Midbrain (tissue), 1 donor: ENCODE data around the gene CXorf66.
"Not testable (repeated sequence)": the region's sequence is repeated elsewhere in the genome, so short reads cannot be mapped to it uniquely, and the experiment has no call there.

Experiments used
- DNase-seq: peaks from one replicate; lab custom pipeline; 2025; lab: John Stamatoyannopoulos, UW

The CXorf66 gene

GRCh38 chrX:139965421-139965820 is at the start of gene CXorf66:
TSS of gene CXorf66 (minus strand) at chrX:139965521. CDS start at chrX:139965496, 25 bp downstream.
- no peak for DNase-seq

GRCh38 chrX:139982856-139983255 is 17.5 kb upstream of the CXorf66 start:
- DNase-seq, result no peak

GRCh38 chrX:139974471-139974870 is 9.2 kb upstream of the CXorf66 start:
- DNase-seq, result no peak

- DNase-seq, result no peak
Observed at GRCh38 chrX:139972629-139973624, 7.6 kb upstream of the CXorf66 start.

- no peak for DNase-seq
Observed at GRCh38 chrX:139972113-139972512, 6.8 kb upstream of the CXorf66 start.

- no peak for DNase-seq
Observed at GRCh38 chrX:139971394-139971749, 6.1 kb upstream of the CXorf66 start.

- DNase-seq, result no peak
Observed at GRCh38 chrX:139969286-139969685, 4.0 kb upstream of the CXorf66 start.

- no peak for DNase-seq
Observed at GRCh38 chrX:139967750-139968149, 2.4 kb upstream of the CXorf66 start.

- no peak for DNase-seq
Observed at GRCh38 chrX:139967300-139967699, 2.0 kb upstream of the CXorf66 start.

- not testable (repeated sequence) for DNase-seq
Observed at GRCh38 chrX:139966159-139966558, 838 bp upstream of the CXorf66 start.

GRCh38 chrX:139961091-139961490 is 4.2 kb downstream of the CXorf66 start:
- DNase-seq, result not testable (repeated sequence)

GRCh38 chrX:139949703-139950102 is 15.6 kb downstream of the CXorf66 start:
- no peak for DNase-seq

GRCh38 chrX:139945075-139945474 is 20.2 kb downstream of the CXorf66 start:
- no peak for DNase-seq

GRCh38 chrX:139936259-139936658 is 29.1 kb downstream of the CXorf66 start:
- DNase-seq, result no peak

- no peak for DNase-seq
Observed at GRCh38 chrX:139933904-139934303, 31.4 kb downstream of the CXorf66 start.

GRCh38 chrX:139932901-139933796 is 32.2 kb downstream of the CXorf66 start, which contains the start of gene ATP11C:
TSS of gene ATP11C (minus strand) at chrX:139933053. CDS start at chrX:139932042, 1,011 bp downstream.
- peak; percentile 77 for DNase-seq

- DNase-seq, result peak; percentile 6
Observed at GRCh38 chrX:139932073-139932900, 33.0 kb downstream of the CXorf66 start.

GRCh38 chrX:139931646-139932072 is 33.7 kb downstream of the CXorf66 start:
- DNase-seq, result no peak

GRCh38 chrX:139930916-139931645 is 34.2 kb downstream of the CXorf66 start:
- DNase-seq, result no peak

GRCh38 chrX:139930401-139930800 is 34.9 kb downstream of the CXorf66 start:
- DNase-seq, result no peak

GRCh38 chrX:139929876-139930275 is 35.4 kb downstream of the CXorf66 start:
- no peak for DNase-seq
